Astrocyte (in vitro differentiated cells and primary cell): Measurements from ENCODE around the gene MRPS18A.

ENCODE experiments used
- CTCF ChIP-seq: IDR thresholded peaks from 2 replicates; pipeline ENCODE4 v1.5.1; 2011; ENCODE audit warnings: low read depth, mild to moderate bottlenecking, inconsistent platforms, low read length, moderate library complexity; ENCODE audit not compliant: insufficient read depth
- EZH2 ChIP-seq: IDR thresholded peaks from 2 replicates; pipeline ENCODE4 v1.6.1; 2012; ENCODE audit warnings: mild to moderate bottlenecking, low read length, inconsistent platforms; ENCODE audit not compliant: insufficient read depth

GRCh38 chr6:43699564-43700186 lies 12.1 kb upstream of the MRPS18A start:
- no peak for TF ChIP-seq CTCF
- no peak for TF ChIP-seq EZH2
